Stimulated activated CD4-positive, alpha-beta T cell treated with anti-CD3 and anti-CD28 coated beads, Interleukin-15, amount 100 ng/mL, for 1 hour (primary cell): ENCODE measurements around the gene B3GNT2.
"Not testable (repeated sequence)": the region's sequence is repeated elsewhere in the genome, so short reads cannot be mapped to it uniquely, and the experiment has no call there.

ENCODE experiments used
- DNase-seq, 2 donors: peaks; one replicate each; pipeline ENCODE4 v3.0.0-alpha.2; 2020; ENCODE audit warnings: low read depth in 1 of 2, low spot score in 1 of 2

B3GNT2 gene

GRCh38 chr2:62195421-62196277, at the start of gene B3GNT2:
B3GNT2 (plus strand) TSS chr2:62196115; CDS start chr2:62222221, 26,106 bp downstream.
- peak; percentile 70 to 82 for DNase-seq

- DNase-seq: not testable (repeated sequence)
Measured at GRCh38 chr2:62146790-62147189, 49.1 kb upstream of the B3GNT2 start.

- no peak for DNase-seq
Measured at GRCh38 chr2:62147610-62148301, 48.2 kb upstream of the B3GNT2 start.

GRCh38 chr2:62149708-62150107, 46.2 kb upstream of the B3GNT2 start:
- DNase-seq: no peak

GRCh38 chr2:62150597-62151305, 45.2 kb upstream of the B3GNT2 start:
- DNase-seq: no peak

- DNase-seq: no peak
Measured at GRCh38 chr2:62151306-62151638, 44.6 kb upstream of the B3GNT2 start.

GRCh38 chr2:62152000-62152399, 43.9 kb upstream of the B3GNT2 start:
- no peak for DNase-seq

GRCh38 chr2:62156861-62157496, 38.9 kb upstream of the B3GNT2 start:
- DNase-seq: no peak

GRCh38 chr2:62158444-62159121, 37.3 kb upstream of the B3GNT2 start:
- no peak for DNase-seq

- DNase-seq: not testable (repeated sequence)
Measured at GRCh38 chr2:62160691-62161090, 35.2 kb upstream of the B3GNT2 start.

- DNase-seq: no peak
Measured at GRCh38 chr2:62163106-62163831, 32.6 kb upstream of the B3GNT2 start.

- DNase-seq: no peak
Measured at GRCh38 chr2:62163834-62164233, 32.1 kb upstream of the B3GNT2 start.

GRCh38 chr2:62175728-62176127, 20.2 kb upstream of the B3GNT2 start:
- no peak for DNase-seq

- DNase-seq: no peak
Measured at GRCh38 chr2:62176801-62177200, 19.1 kb upstream of the B3GNT2 start.

- DNase-seq: no peak
Measured at GRCh38 chr2:62177392-62178049, 18.4 kb upstream of the B3GNT2 start.

- DNase-seq: no peak
Measured at GRCh38 chr2:62178741-62179271, 17.1 kb upstream of the B3GNT2 start.

GRCh38 chr2:62180975-62181374, 14.9 kb upstream of the B3GNT2 start:
- no peak for DNase-seq

- no peak for DNase-seq
Measured at GRCh38 chr2:62181843-62182242, 14.1 kb upstream of the B3GNT2 start.

- no peak for DNase-seq
Measured at GRCh38 chr2:62184512-62185230, 11.2 kb upstream of the B3GNT2 start.
